Body of pancreas (tissue), 4 donors: ENCODE results near the gene BDKRB2. TPM values are rescaled to one million over a fixed set of nuclear protein-coding genes. Genes with fewer than 3 reads are reported as not detected.

Source experiments
- ATAC-seq: fragments of 150-250 bp; one replicate; pipeline ENCODE4 v1.9.1; 2016
- DNase-seq, 4 donors: peaks; one replicate each; pipeline ENCODE4 v3.0.0-alpha.2; 2019
- H3K27ac ChIP-seq, 4 donors: fragments of 200-600 bp; sonication (generic); 1 replicate in 3 of 4; 2 replicates in 1 of 4; pipeline versions ENCODE4 v1.5.1 to v1.6.1; 2016 to 2019; ENCODE audit warnings: mild to moderate bottlenecking in 1 of 4, mixed read lengths in 1 of 4, moderate library complexity in 1 of 4
- H3K27me3 ChIP-seq, 2 donors: fragments of 200-600 bp; sonication (generic); one replicate each; pipeline ENCODE4 v1.6.0; 2016; ENCODE audit warnings: mild to moderate bottlenecking in 1 of 2
- H3K36me3 ChIP-seq, 2 donors: fragments of 200-600 bp; sonication (generic); replicated peaks in 1 of 2; 2 replicates each; pipeline ENCODE4 v1.5.1; 2016; ENCODE audit warnings: low read depth in 2 of 2; ENCODE audit not compliant: insufficient read depth in 1 of 2
- H3K4me1 ChIP-seq: fragments of 200-600 bp; sonication (generic); one replicate; pipeline ENCODE4 v1.6.0; 2016
- H3K4me3 ChIP-seq, 2 donors: fragments of 200-600 bp; sonication (generic); 1 replicate in 1 of 2; 2 replicates in 1 of 2; pipeline ENCODE4 v1.5.1; 2016 to 2019
- H3K9me3 ChIP-seq, 3 donors: fragments of 200-600 bp; sonication (generic); 1 replicate in 2 of 3; 2 replicates in 1 of 3; pipeline ENCODE4 v1.5.1; 2016
- CTCF ChIP-seq, 7 experiments: fragments of 450-650 bp in 4 of 7; fragments of 200-600 bp in 3 of 7; sonication (generic) in 3 of 7; IDR thresholded peaks; one replicate each; pipeline ENCODE4 v1.5.1; 2016 to 2019; ENCODE audit warnings: antibody characterized with exemption in 7 of 7
- POLR2A ChIP-seq, 3 donors: fragments of 450-650 bp; IDR thresholded peaks; one replicate each; pipeline ENCODE4 v1.6.1; 2016; ENCODE audit warnings: antibody characterized with exemption in 3 of 3, mild to moderate bottlenecking in 2 of 3
- WGBS, 2 donors: methylation state at CpG; one replicate each; pipeline ENCODE4 v1.1.5; 2017; 5-methylcytosine and 5-hydroxymethylcytosine counted together
- intact Hi-C: fragments of 100-400 bp; cut with DNase I; formaldehyde crosslinking; loops from one replicate; pipeline ENCODE4 v1.15.1; 2023
- total RNA-seq, 2 donors: library from RNA; depleted of rRNA; stranded (reverse); fragments of >200 nt; gene quantifications; one replicate each; pipeline ENCODE4 v1.1.0, GENCODE V29; 2016

Gene BDKRB2
- total RNA-seq, 2 donors from 2014 or later = 9.6 to 11.4 TPM

GRCh38 chr14:96255501-96256366, 51.1 kb downstream of the BDKRB2 start, which contains the start of gene BDKRB1:
TSS of gene BDKRB1 (plus strand) at chr14:96256210. CDS start at chr14:96263683, 7,473 bp downstream.
- Histone ChIP-seq H3K36me3 (no peaks in the 10 kb centered on the region), H3K27me3 (no peaks in the 10 kb centered on the region), H3K4me3 (no peak within 1 kb of the TSS), H3K9me3 (no peaks in the 10 kb centered on the region), H3K4me1 (peaks cover 6% of the 10 kb centered on the region), H3K27ac (peak within 1 kb of the TSS in 1 of 4 donors; percentile 27)
- TF ChIP-seq CTCF (IDR thresholded peaks at IDR 0.05) (no peak), POLR2A (IDR thresholded peaks at IDR 0.05) (no peak)
- 74 to 86% methylated on average over 11 to 12 of the region's 12 CpGs for WGBS, 2 donors
- ATAC-seq (peak; percentile 34), DNase-seq (no peak)
- intact Hi-C loops = no loop called here

GRCh38 chr14:96256407-96256806, 51.8 kb downstream of the BDKRB2 start:
- TF ChIP-seq POLR2A (IDR thresholded peaks at IDR 0.05) = no peak
- no peak for TF ChIP-seq CTCF (IDR thresholded peaks at IDR 0.05)

GRCh38 chr14:96257056-96257455, 52.4 kb downstream of the BDKRB2 start:
- TF ChIP-seq POLR2A (IDR thresholded peaks at IDR 0.05) = no peak
- no peak for TF ChIP-seq CTCF (IDR thresholded peaks at IDR 0.05)
- peaks cover 19% of the 10 kb centered on the region for H3K4me1 ChIP-seq
- H3K27ac ChIP-seq = no peak overlapping the region
- no peak for ATAC-seq
- 76 to 86% methylated on average over 7 to 8 of the region's 8 CpGs for WGBS, 2 donors
- intact Hi-C loops = no loop called here
- DNase-seq = no peak
- no peak overlapping the region for H3K4me3 ChIP-seq
- H3K36me3 ChIP-seq = no peaks in the 10 kb centered on the region
- H3K9me3 ChIP-seq = no peaks in the 10 kb centered on the region
- no peaks in the 10 kb centered on the region for H3K27me3 ChIP-seq

More at GRCh38 chr14:96256407-96256806, 51.8 kb downstream of the BDKRB2 start:
- peaks cover 12% of the 10 kb centered on the region for H3K4me1 ChIP-seq
- H3K27me3 ChIP-seq = no peaks in the 10 kb centered on the region
- intact Hi-C loops = no loop called here
- H3K36me3 ChIP-seq = no peaks in the 10 kb centered on the region
- ATAC-seq (no peak), DNase-seq (no peak)
- H3K9me3 ChIP-seq = no peaks in the 10 kb centered on the region
- H3K4me3 ChIP-seq = no peak overlapping the region
- WGBS, 2 donors = 73 to 94% methylated on average over 4 of the region's 4 CpGs
- H3K27ac ChIP-seq = no peak overlapping the region

GRCh38 chr14:96257900-96258299, 53.3 kb downstream of the BDKRB2 start:
- Histone ChIP-seq H3K9me3 (no peaks in the 10 kb centered on the region), H3K36me3 (no peaks in the 10 kb centered on the region), H3K27me3 (no peaks in the 10 kb centered on the region), H3K4me3 (no peak overlapping the region), H3K27ac (no peak overlapping the region), H3K4me1 (peaks cover 22% of the 10 kb centered on the region)
- intact Hi-C loops = no loop called here
- DNase-seq = no peak
- TF ChIP-seq CTCF (IDR thresholded peaks at IDR 0.05) (no peak), POLR2A (IDR thresholded peaks at IDR 0.05) (no peak)
- no peak for ATAC-seq
